Activated B cell treated with CpG ODN at 0.5 μM for 24 hours (primary cell): ENCODE results near the gene MYDGF. TPM values are rescaled to one million over a fixed set of nuclear protein-coding genes. Genes with fewer than 3 reads are reported as not detected.

Source experiments
- ATAC-seq: fragments of 200-7000 bp; cut with Tn5 transposase; one replicate; pipeline ENCODE4 v1.10.0; 2021; ENCODE audit warnings: low read depth, mild to moderate bottlenecking, moderate library complexity
- CTCF ChIA-PET: fragments of 350-600 bp; sonication (Branson Sonifier 250); formaldehyde crosslinking; loops from one replicate; lab custom pipeline; 2021; ENCODE audit warnings: antibody characterized with exemption; lab: Charles Lee
- POLR2A ChIA-PET: fragments of 350-600 bp; sonication (Branson Sonifier 250); formaldehyde crosslinking; loops from one replicate; lab custom pipeline; 2021; ENCODE audit warnings: antibody characterized with exemption; lab: Charles Lee
- DNase-seq: peaks from one replicate; pipeline ENCODE4 v3.0.0; 2022
- H3K27ac Mint-ChIP-seq: one replicate; pipeline ENCODE4 v1.8.0; 2020; ENCODE audit warnings: mixed read lengths
- H3K27me3 Mint-ChIP-seq: one replicate; pipeline ENCODE4 v1.8.0; 2021; ENCODE audit warnings: mixed read lengths
- H3K36me3 Mint-ChIP-seq: one replicate; pipeline ENCODE4 v1.8.0; 2021; ENCODE audit warnings: low read depth, mixed read lengths
- H3K4me1 Mint-ChIP-seq: one replicate; pipeline ENCODE4 v1.8.0; 2021; ENCODE audit warnings: mixed read lengths
- H3K4me3 Mint-ChIP-seq: one replicate; pipeline ENCODE4 v1.8.0; 2020; ENCODE audit warnings: mild to moderate bottlenecking, mixed read lengths
- H3K9me3 Mint-ChIP-seq: one replicate; pipeline ENCODE4 v1.8.0; 2020; ENCODE audit warnings: mixed read lengths
- intact Hi-C: fragments of 100-400 bp; cut with micrococcal nuclease; formaldehyde crosslinking; loops from one replicate; pipeline ENCODE4 v1.15.1; 2024
- total RNA-seq: library from RNA; stranded (reverse); gene quantifications from 2 replicates; pipeline ENCODE4 v1.2.3, GENCODE V29; 2022
- TF ChIP-seq, protein P1 (sequence below): fragments of 200-600 bp; IDR thresholded peaks from one replicate; pipeline ENCODE4 v1.8.0; 2022; ENCODE audit warnings: antibody characterized with exemption, mild to moderate bottlenecking

MYDGF gene
- 30.9 and 31.6 TPM in 2 replicates for total RNA-seq

GRCh38 chr19:4669723-4670480 lies at the start of gene MYDGF:
Gene MYDGF, minus strand, starts transcription at chr19:4670342. Its CDS starts 8 bp downstream, at chr19:4670334.
- intact Hi-C loops: loop anchor here (1.0 kb wide), 3 partner anchors 31 to 121 kb away; partner anchors contain the start of genes FEM1A and TNFAIP8L1
- Mint-ChIP-seq H3K4me3 (peak within 1 kb of the TSS; percentile 89), H3K9me3 (no peaks in the 10 kb centered on the region), H3K4me1 (peaks cover 18% of the 10 kb centered on the region), H3K27me3 (no peaks in the 10 kb centered on the region), H3K27ac (peak within 1 kb of the TSS; percentile 77), H3K36me3 (peaks cover 33% of the 10 kb centered on the region)
- TF ChIP-seq, protein P1, sequence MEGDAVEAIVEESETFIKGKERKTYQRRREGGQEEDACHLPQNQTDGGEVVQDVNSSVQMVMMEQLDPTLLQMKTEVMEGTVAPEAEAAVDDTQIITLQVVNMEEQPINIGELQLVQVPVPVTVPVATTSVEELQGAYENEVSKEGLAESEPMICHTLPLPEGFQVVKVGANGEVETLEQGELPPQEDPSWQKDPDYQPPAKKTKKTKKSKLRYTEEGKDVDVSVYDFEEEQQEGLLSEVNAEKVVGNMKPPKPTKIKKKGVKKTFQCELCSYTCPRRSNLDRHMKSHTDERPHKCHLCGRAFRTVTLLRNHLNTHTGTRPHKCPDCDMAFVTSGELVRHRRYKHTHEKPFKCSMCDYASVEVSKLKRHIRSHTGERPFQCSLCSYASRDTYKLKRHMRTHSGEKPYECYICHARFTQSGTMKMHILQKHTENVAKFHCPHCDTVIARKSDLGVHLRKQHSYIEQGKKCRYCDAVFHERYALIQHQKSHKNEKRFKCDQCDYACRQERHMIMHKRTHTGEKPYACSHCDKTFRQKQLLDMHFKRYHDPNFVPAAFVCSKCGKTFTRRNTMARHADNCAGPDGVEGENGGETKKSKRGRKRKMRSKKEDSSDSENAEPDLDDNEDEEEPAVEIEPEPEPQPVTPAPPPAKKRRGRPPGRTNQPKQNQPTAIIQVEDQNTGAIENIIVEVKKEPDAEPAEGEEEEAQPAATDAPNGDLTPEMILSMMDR: no peak
- CTCF ChIA-PET: interaction anchor here (1.2 kb wide), 1 partner anchor 34 kb away, joined by 3 read pairs; no protein-coding TSS in a partner anchor
- peak; percentile 93 for DNase-seq
- POLR2A ChIA-PET: interaction anchor here (0.6 to 1.5 kb wide), 3 partner anchors 55 to 423 kb away, joined by 4 to 6 read pairs (median 4); partner anchors contain the start of gene YJU2
- peak; percentile 98 for ATAC-seq

GRCh38 chr19:4719499-4719866 lies 49.3 kb upstream of the MYDGF start:
- intact Hi-C loops: no loop called here

DNA sequence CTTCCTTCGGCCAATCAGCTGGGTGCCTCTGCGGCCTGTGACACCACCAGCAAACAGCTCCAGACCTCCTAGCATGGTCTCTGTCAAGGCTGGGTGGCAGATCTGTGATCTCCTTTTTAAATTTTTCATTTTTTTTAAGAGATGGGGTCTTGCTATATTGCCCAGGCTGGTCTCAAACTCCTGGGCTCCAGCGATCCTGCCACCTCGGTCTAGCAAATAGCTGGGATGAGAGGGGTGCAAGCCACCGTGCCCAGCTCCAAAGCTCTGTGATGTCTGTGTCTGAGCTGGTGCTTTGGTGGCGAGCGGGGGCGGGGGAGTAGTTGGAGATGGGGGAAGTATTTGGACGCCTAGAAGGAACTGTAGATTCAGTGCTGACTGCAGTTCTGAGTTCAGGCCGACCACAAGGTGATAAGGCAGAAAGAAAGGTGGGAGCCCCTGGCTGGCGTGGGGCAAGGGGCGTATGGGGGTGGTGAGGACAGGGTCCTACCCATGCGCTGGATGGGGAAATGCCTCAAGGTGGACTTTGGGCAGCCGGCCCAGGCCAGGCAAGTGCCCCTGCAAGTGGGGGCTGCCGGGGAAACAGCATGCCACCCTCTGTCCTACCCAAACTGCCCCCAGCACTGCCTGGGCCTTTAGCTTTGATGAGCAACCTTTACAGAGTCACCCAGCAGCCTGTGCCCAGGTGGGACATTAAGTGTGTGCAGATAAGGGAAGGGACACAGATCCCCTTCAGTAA lies 48.0 kb upstream of the MYDGF start:
- no peak overlapping the region for H3K27ac Mint-ChIP-seq
- H3K4me3 Mint-ChIP-seq: no peak overlapping the region
- ATAC-seq (no peak), DNase-seq (no peak)
- H3K9me3 Mint-ChIP-seq: no peaks in the 10 kb centered on the region
- intact Hi-C loops: no loop called here
- peaks cover 71% of the 10 kb centered on the region for H3K36me3 Mint-ChIP-seq
- ChIA-PET POLR2A (no interaction called here), CTCF (no interaction called here)
- TF ChIP-seq, protein P1: no peak
- peaks cover 31% of the 10 kb centered on the region for H3K4me1 Mint-ChIP-seq
- H3K27me3 Mint-ChIP-seq: no peaks in the 10 kb centered on the region

More at GRCh38 chr19:4719499-4719866, 49.3 kb upstream of the MYDGF start:
- Mint-ChIP-seq H3K4me3 (no peak overlapping the region), H3K36me3 (peaks cover 67% of the 10 kb centered on the region), H3K27ac (no peak overlapping the region), H3K9me3 (no peaks in the 10 kb centered on the region), H3K27me3 (peaks cover 4% of the 10 kb centered on the region), H3K4me1 (peaks cover 37% of the 10 kb centered on the region)
- no peak for ATAC-seq
- CTCF ChIA-PET: no interaction called here
- POLR2A ChIA-PET: interaction anchor here (0.6 kb wide), 1 partner anchor 1002 kb away, joined by 4 read pairs; no protein-coding TSS in a partner anchor
- no peak for DNase-seq
- TF ChIP-seq, protein P1: no peak

DNA sequence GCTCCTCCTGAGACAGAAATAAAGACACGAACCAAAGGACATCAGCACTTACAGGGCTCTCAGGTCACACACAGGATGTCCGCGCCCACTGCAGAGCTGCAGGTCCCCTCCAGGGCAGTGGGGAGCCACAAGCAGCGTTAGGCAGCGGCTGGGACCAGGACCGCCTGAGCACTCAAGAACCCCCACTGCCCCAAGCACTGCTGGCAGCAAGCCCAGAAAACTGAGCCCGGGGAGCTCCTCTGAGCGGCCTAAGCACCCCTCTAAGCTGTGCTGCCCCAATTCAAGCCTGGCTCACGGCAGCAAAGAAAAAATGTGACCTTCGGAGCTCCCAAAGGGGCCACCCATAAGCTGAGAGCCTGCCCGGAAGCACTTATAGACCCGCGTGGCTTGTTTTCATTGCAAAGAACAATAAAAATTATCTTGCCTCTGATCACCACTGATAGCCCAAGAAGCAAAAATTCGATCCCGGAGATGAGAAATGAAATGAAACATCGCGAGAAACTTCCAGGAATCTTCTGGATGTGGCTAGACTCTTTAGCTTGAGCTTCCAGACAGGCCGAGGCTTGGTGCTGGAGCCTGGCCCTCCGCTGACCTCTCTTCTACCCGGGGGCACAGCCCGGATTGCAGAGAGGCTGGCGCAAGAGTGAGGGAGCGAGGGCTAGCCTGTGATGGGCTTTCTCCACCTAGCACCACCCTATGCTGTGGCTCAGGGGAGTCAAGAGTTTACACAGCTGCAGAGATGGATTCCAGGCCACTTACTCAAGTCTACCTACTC lies 47.2 kb upstream of the MYDGF start:
- no peaks in the 10 kb centered on the region for H3K9me3 Mint-ChIP-seq
- H3K4me3 Mint-ChIP-seq: no peak overlapping the region
- H3K4me1 Mint-ChIP-seq: peaks cover 23% of the 10 kb centered on the region
- TF ChIP-seq, protein P1: no peak
- DNase-seq (no peak), ATAC-seq (no peak)
- intact Hi-C loops: no loop called here
- ChIA-PET CTCF (no interaction called here), POLR2A (no interaction called here)
- no peaks in the 10 kb centered on the region for H3K27me3 Mint-ChIP-seq
- no peak overlapping the region for H3K27ac Mint-ChIP-seq
- peaks cover 76% of the 10 kb centered on the region for H3K36me3 Mint-ChIP-seq
